ENCODE results near the gene VAV2. TPM values are rescaled to one million over a fixed set of nuclear protein-coding genes. Genes with fewer than 3 reads are reported as not detected.

The VAV2 gene
- total and polyA plus RNA-seq, 9 of the 15 experiments (the other 6 are each of a cell fraction or from before 2014, with no cell fraction given): 0.01 to 2.7 (median 1.0) TPM; not detected in 1

- TF ChIP-seq ZNF766 (CRISPR knock-in tag; conservative IDR thresholded peaks at IDR 0.05) (no peak), NFRKB (IDR thresholded peaks at IDR 0.05; ENCODE audit: low read depth) (no peak), SMC3 (conservative IDR thresholded peaks at IDR 0.05; ENCODE audit: insufficient read depth, low read depth, low read length) (no peak), GABPA (tag; conservative IDR thresholded peaks at IDR 0.05; ENCODE audit: low read depth) (no peak), MBD2 (IDR thresholded peaks at IDR 0.05; ENCODE audit: borderline replicate concordance, low read depth) (no peak), NR2C1 (IDR thresholded peaks at IDR 0.05) (no peak), NR2C1 (tag; IDR thresholded peaks at IDR 0.05) (no peak), HNRNPLL (IDR thresholded peaks at IDR 0.05; ENCODE audit: low read depth, low read length, poor library complexity, severe bottlenecking) (no peak), NKRF (IDR thresholded peaks at IDR 0.05; ENCODE audit: borderline replicate concordance) (no peak), E4F1 (CRISPR knock-in tag; IDR thresholded peaks at IDR 0.05; ENCODE audit: borderline replicate concordance) (no peak), RNF2 (IDR thresholded peaks at IDR 0.05) (no peak), ZNF644 (tag; IDR thresholded peaks at IDR 0.05; ENCODE audit: low read depth) (no peak), DACH1 (IDR thresholded peaks at IDR 0.05; ENCODE audit: partially characterized antibody) (no peak), XRCC3 (IDR thresholded peaks at IDR 0.05) (no peak), ZNF764 (CRISPR knock-in tag; IDR thresholded peaks at IDR 0.05; ENCODE audit: low read depth) (no peak), ZNF140 (CRISPR knock-in tag; IDR thresholded peaks at IDR 0.05) (no peak), ZNF134 (CRISPR knock-in tag; conservative IDR thresholded peaks at IDR 0.05) (no peak), E2F4 (CRISPR knock-in tag; IDR thresholded peaks at IDR 0.05; ENCODE audit: low read depth) (no peak)
- Histone ChIP-seq H4K20me1 (replicated peaks; ENCODE audit: control insufficient read depth, insufficient read depth, low read length) (peaks cover 8% of the 10 kb centered on the region; the same call in 1 of the 2 replicates), H3K4me2 (ENCODE audit: insufficient read depth, low read length) (no peak overlapping the region), H3K4me1 (replicated peaks in 1 of 2; ENCODE audit: control insufficient read depth in 2 of 2, insufficient read depth in 2 of 2, low read length in 2 of 2) (peaks cover 0 to 5% of the 10 kb centered on the region in 2 experiments; a peak in 2 of 5 replicates), H3K9me1 (ENCODE audit: control insufficient read depth, insufficient read depth, low read length) (no peaks in the 10 kb centered on the region), H3K27ac (ENCODE audit: extremely low read depth, low read depth, low read length) (no peak overlapping the region), H3K27me3 (ENCODE audit: control insufficient read depth in 2 of 2, insufficient read depth in 2 of 2, low read length in 2 of 2) (peaks cover 29 to 68% of the 10 kb centered on the region in 2 experiments; a peak in 4 of 5 replicates), H3K9me3 (replicated peaks; ENCODE audit: control insufficient read depth, insufficient read depth, low read depth, low read length) (no peaks in the 10 kb centered on the region), H3K4me3 (no peak overlapping the region), H3K36me3 (ENCODE audit: control insufficient read depth, insufficient read depth, low read length) (no peaks in the 10 kb centered on the region), H2AFZ (ENCODE audit: low read depth, low read length) (no peak overlapping the region), H3K79me2 (ENCODE audit: control insufficient read depth, insufficient read depth, low read length) (no peaks in the 10 kb centered on the region), H3K9ac (ENCODE audit: insufficient read depth in 1 of 2, low read depth in 2 of 2, low read length in 2 of 2) (no peak overlapping the region)
- DNase-seq (ENCODE audit: extremely low read depth in 1 of 4, low spot score in 3 of 4): no peak
- ChIA-PET CTCF (ENCODE audit: low intra/inter-chr PET ratio) (no interaction called here), POLR2A (no interaction called here)
- ATAC-seq: no peak
- 19% methylated on average over 14 of the region's 15 CpGs for WGBS (ENCODE audit: insufficient coverage, low coverage, missing lambda C conversion rate)
- in situ Hi-C loops (cut with MboI) (no loop called here), intact Hi-C loops (cut with micrococcal nuclease) (no loop called here)
- BruUV-seq (replicated peaks): no TSS peak
- FAIRE-seq: no peak
These were observed 167.3 kb downstream of the VAV2 start for GRCh38 chr9:133824802-133825186.

Data from K562 (cell line).